ENCODE results near the gene TMEM254.

DNA sequence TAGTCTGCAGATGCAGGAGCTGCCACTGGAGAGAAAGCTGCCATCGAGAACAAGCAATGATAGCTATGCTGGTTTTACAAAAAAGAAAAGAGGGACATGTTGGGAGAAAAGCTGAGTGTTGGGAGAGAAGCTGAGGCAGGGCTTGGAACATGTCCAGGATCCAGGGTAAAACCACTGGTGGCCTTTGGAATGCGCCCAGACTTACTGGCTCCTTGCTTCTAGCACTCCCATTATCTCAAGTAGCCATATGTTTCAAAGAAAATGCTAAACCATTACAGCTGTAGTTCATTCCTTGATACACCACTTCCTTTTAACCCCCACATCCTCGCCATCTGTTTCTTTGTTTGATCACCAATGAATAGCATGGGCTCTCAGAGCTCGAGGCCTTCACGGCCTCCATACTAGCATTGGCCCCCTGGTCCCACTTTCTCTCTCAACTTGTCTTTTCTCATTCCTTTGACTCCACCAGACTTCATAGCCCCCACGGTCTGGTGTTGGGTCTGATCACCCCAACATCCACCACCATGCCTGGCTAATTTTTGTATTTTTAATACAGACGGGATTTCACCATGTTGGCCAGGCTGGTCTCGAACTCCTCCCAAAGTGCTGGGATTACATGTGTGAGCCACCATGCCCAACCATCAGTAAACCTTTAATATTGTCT is 30.2 kb downstream of the TMEM254 start:
- TF ChIP-seq, protein P1, sequence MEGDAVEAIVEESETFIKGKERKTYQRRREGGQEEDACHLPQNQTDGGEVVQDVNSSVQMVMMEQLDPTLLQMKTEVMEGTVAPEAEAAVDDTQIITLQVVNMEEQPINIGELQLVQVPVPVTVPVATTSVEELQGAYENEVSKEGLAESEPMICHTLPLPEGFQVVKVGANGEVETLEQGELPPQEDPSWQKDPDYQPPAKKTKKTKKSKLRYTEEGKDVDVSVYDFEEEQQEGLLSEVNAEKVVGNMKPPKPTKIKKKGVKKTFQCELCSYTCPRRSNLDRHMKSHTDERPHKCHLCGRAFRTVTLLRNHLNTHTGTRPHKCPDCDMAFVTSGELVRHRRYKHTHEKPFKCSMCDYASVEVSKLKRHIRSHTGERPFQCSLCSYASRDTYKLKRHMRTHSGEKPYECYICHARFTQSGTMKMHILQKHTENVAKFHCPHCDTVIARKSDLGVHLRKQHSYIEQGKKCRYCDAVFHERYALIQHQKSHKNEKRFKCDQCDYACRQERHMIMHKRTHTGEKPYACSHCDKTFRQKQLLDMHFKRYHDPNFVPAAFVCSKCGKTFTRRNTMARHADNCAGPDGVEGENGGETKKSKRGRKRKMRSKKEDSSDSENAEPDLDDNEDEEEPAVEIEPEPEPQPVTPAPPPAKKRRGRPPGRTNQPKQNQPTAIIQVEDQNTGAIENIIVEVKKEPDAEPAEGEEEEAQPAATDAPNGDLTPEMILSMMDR (conservative IDR thresholded peaks at IDR 0.05 in 1 of 2, IDR thresholded peaks at IDR 0.05 in 1 of 2; ENCODE audit: extremely low read depth in 1 of 2, insufficient read depth in 1 of 2, low read depth in 1 of 2, low read length in 2 of 2) = no peak
- TF ChIP-seq EZH2 (IDR thresholded peaks at IDR 0.05; ENCODE audit: borderline replicate concordance, low read length) = no peak

All from mammary epithelial cell (primary cell).